Peyer's patch (tissue), 4 donors: ENCODE data around the gene TMPRSS11D.

ENCODE experiments used
- POLR2A ChIP-seq, 2 donors: fragments of 450-650 bp; IDR thresholded peaks; one replicate each; pipeline ENCODE4 v1.5.1; 2017; ENCODE audit warnings: antibody characterized with exemption in 2 of 2, mild to moderate bottlenecking in 2 of 2, moderate library complexity in 2 of 2
- TF ChIP-seq, protein P1 (sequence below), 6 experiments: fragments of 450-650 bp in 4 of 6; fragments of 200-600 bp in 2 of 6; sonication (generic) in 1 of 6; IDR thresholded peaks; one replicate each; pipeline ENCODE4 v1.5.1; 2017 to 2019; ENCODE audit warnings: antibody characterized with exemption in 6 of 6, mild to moderate bottlenecking in 3 of 6, moderate library complexity in 1 of 6

DNA sequence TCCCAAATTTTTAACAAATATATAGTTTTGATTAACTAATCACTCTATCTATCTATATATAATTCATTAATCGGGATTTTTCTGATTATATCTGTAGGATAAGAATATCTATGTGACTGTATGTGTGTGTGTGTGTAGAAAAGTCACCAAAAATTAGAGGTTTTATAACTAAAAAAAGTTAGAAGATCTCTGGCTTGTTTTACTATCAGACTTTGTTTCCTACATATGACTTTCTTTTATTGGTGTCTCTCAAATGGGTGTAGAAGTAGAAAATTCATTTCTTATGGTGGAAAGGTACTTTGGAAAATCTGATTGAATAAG, 26.7 kb upstream of the TMPRSS11D start:
- TF ChIP-seq, protein P1, sequence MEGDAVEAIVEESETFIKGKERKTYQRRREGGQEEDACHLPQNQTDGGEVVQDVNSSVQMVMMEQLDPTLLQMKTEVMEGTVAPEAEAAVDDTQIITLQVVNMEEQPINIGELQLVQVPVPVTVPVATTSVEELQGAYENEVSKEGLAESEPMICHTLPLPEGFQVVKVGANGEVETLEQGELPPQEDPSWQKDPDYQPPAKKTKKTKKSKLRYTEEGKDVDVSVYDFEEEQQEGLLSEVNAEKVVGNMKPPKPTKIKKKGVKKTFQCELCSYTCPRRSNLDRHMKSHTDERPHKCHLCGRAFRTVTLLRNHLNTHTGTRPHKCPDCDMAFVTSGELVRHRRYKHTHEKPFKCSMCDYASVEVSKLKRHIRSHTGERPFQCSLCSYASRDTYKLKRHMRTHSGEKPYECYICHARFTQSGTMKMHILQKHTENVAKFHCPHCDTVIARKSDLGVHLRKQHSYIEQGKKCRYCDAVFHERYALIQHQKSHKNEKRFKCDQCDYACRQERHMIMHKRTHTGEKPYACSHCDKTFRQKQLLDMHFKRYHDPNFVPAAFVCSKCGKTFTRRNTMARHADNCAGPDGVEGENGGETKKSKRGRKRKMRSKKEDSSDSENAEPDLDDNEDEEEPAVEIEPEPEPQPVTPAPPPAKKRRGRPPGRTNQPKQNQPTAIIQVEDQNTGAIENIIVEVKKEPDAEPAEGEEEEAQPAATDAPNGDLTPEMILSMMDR (IDR thresholded peaks at IDR 0.05): no peak
- TF ChIP-seq POLR2A (IDR thresholded peaks at IDR 0.05): no peak
